Peyer's patch (tissue), 4 donors: ENCODE results near the gene RIC8B.

Source experiments
- CTCF ChIP-seq, 6 experiments: fragments of 450-650 bp in 4 of 6; fragments of 200-600 bp in 2 of 6; sonication (generic) in 1 of 6; IDR thresholded peaks; one replicate each; pipeline ENCODE4 v1.5.1; 2017 to 2019; ENCODE audit warnings: antibody characterized with exemption in 6 of 6, mild to moderate bottlenecking in 3 of 6, moderate library complexity in 1 of 6
- POLR2A ChIP-seq, 2 donors: fragments of 450-650 bp; IDR thresholded peaks; one replicate each; pipeline ENCODE4 v1.5.1; 2017; ENCODE audit warnings: antibody characterized with exemption in 2 of 2, mild to moderate bottlenecking in 2 of 2, moderate library complexity in 2 of 2

DNA sequence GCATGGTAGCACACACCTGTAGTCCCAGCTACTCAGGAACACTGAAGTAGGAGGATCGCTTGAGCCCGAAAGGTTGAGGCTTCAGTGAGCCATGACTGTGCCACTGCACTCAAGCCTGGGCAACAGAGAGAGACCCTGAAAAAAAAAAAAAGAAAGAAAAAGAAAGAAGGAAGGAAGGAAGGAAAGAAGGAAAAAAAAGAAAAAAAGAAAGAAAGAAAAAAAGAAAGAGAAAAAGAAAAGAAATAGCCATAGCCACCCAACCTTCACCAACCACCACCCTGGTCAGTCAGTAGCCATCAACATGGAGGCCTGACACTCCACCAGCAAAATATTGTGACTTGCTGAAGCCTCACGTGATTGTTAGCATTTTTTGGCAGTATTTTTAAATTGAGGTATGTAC lies 159.8 kb downstream of the RIC8B start:
- TF ChIP-seq CTCF (IDR thresholded peaks at IDR 0.05) (no peak), POLR2A (IDR thresholded peaks at IDR 0.05) (no peak)
